H9 (cell line): ENCODE results near the gene C19orf47. TPM values are rescaled to one million over a fixed set of nuclear protein-coding genes. Genes with fewer than 3 reads are reported as not detected.

Source experiments
- DNase-seq: peaks from one replicate; pipeline ENCODE4 v3.0.0-alpha.2; 2017
- H2AFZ ChIP-seq: one replicate; pipeline ENCODE4 v1.6.1; 2013; ENCODE audit warnings: mild to moderate bottlenecking, low read length, control low read depth, moderate library complexity
- H2AK5ac ChIP-seq: 2 replicates; pipeline ENCODE4 v1.6.1; 2013; ENCODE audit warnings: low read length, control low read depth, mixed read lengths; ENCODE audit not compliant: insufficient read length
- H2BK120ac ChIP-seq: one replicate; pipeline ENCODE4 v1.6.1; 2013; ENCODE audit warnings: low read depth, mild to moderate bottlenecking, low read length, control low read depth, inconsistent platforms; ENCODE audit not compliant: poor library complexity, severe bottlenecking
- H2BK12ac ChIP-seq: 2 replicates; pipeline ENCODE4 v1.6.1; 2013; ENCODE audit warnings: low read length, control low read depth, mixed read lengths, low read depth; ENCODE audit not compliant: insufficient read length
- H2BK15ac ChIP-seq: 2 replicates; pipeline ENCODE4 v1.6.1; 2013; ENCODE audit warnings: low read depth, low read length, control low read depth
- H2BK20ac ChIP-seq: one replicate; pipeline ENCODE4 v1.6.1; 2013; ENCODE audit warnings: low read depth, mild to moderate bottlenecking, low read length, control low read depth, inconsistent platforms; ENCODE audit not compliant: poor library complexity, severe bottlenecking
- H2BK5ac ChIP-seq: 2 replicates; pipeline ENCODE4 v1.6.1; 2013; ENCODE audit warnings: low read length, control low read depth, mixed read lengths; ENCODE audit not compliant: insufficient read length
- H3K14ac ChIP-seq: 2 replicates; pipeline ENCODE4 v1.6.1; 2013; ENCODE audit warnings: low read length, control low read depth; ENCODE audit not compliant: insufficient read depth
- H3K18ac ChIP-seq: 2 replicates; pipeline ENCODE4 v1.6.1; 2013; ENCODE audit warnings: low read depth, mild to moderate bottlenecking, mixed read lengths, low read length, control low read depth; ENCODE audit not compliant: insufficient read length
- H3K23ac ChIP-seq: 2 replicates; pipeline ENCODE4 v1.6.1; 2013; ENCODE audit warnings: low read length, control low read depth, mixed read lengths, low read depth; ENCODE audit not compliant: insufficient read length
- H3K23me2 ChIP-seq: 2 replicates; pipeline ENCODE4 v1.6.1; 2013; ENCODE audit warnings: low read depth, mild to moderate bottlenecking, mixed read lengths, low read length, control low read depth; ENCODE audit not compliant: insufficient read length, poor library complexity, severe bottlenecking
- H3K27ac ChIP-seq: 2 replicates; pipeline ENCODE4 v1.5.1; 2013; ENCODE audit warnings: low read length, control low read depth, mixed read lengths, low read depth; ENCODE audit not compliant: insufficient read length
- H3K27me3 ChIP-seq: 2 replicates; pipeline ENCODE4 v1.6.1; 2013; ENCODE audit warnings: low read length, control low read depth, inconsistent platforms; ENCODE audit not compliant: insufficient read depth
- H3K4ac ChIP-seq: 2 replicates; pipeline ENCODE4 v1.6.1; 2013; ENCODE audit warnings: low read depth, mild to moderate bottlenecking, control low read depth, inconsistent platforms, low read length, moderate library complexity
- H3K4me1 ChIP-seq: 2 replicates; pipeline ENCODE4 v1.6.1; 2013; ENCODE audit warnings: low read length, control low read depth, inconsistent platforms; ENCODE audit not compliant: insufficient read depth
- H3K4me2 ChIP-seq: 2 replicates; pipeline ENCODE4 v1.6.1; 2013; ENCODE audit warnings: low read length, control low read depth, mixed read lengths; ENCODE audit not compliant: insufficient read length, insufficient read depth
- H3K56ac ChIP-seq: 2 replicates; pipeline ENCODE4 v1.6.1; 2013; ENCODE audit warnings: low read depth, mild to moderate bottlenecking, mixed read lengths, low read length, control low read depth; ENCODE audit not compliant: insufficient read length
- H3K79me1 ChIP-seq: 2 replicates; pipeline ENCODE4 v1.6.1; 2013; ENCODE audit warnings: low read depth, mild to moderate bottlenecking, moderate library complexity, low read length, control low read depth, inconsistent platforms; ENCODE audit not compliant: insufficient read depth, poor library complexity, severe bottlenecking
- H3K79me2 ChIP-seq: 2 replicates; pipeline ENCODE4 v1.6.1; 2013; ENCODE audit warnings: low read length, control low read depth, inconsistent platforms; ENCODE audit not compliant: insufficient read depth
- H3K9ac ChIP-seq: 2 replicates; pipeline ENCODE4 v1.6.1; 2013; ENCODE audit warnings: low read length, control low read depth, mixed read lengths; ENCODE audit not compliant: insufficient read length; ENCODE audit errors: extremely low read depth
- H3K9me3 ChIP-seq: one replicate; pipeline ENCODE4 v1.6.1; 2013; ENCODE audit warnings: low read depth, low read length, inconsistent platforms; ENCODE audit not compliant: control insufficient read depth
- H3T11ph ChIP-seq: one replicate; pipeline ENCODE4 v1.6.1; 2013; ENCODE audit warnings: mild to moderate bottlenecking, low read length, control low read depth, inconsistent platforms
- H4K20me1 ChIP-seq: one replicate; pipeline ENCODE4 v1.6.1; 2013; ENCODE audit not compliant: control insufficient read depth, insufficient read length, insufficient read depth
- H4K5ac ChIP-seq: 2 replicates; pipeline ENCODE4 v1.6.1; 2013; ENCODE audit warnings: low read depth, mild to moderate bottlenecking, mixed read lengths, low read length, control low read depth; ENCODE audit not compliant: insufficient read length
- H4K8ac ChIP-seq: replicated peaks from 2 replicates; pipeline ENCODE4 v1.6.1; 2013; ENCODE audit warnings: low read length, control low read depth, mixed read lengths, low read depth; ENCODE audit not compliant: insufficient read length
- H4K91ac ChIP-seq: 2 replicates; pipeline ENCODE4 v1.6.1; 2013; ENCODE audit warnings: low read depth, mild to moderate bottlenecking, moderate library complexity, mixed read lengths, low read length, control low read depth; ENCODE audit not compliant: insufficient read length
- H3K27ac Mint-ChIP-seq, 3 experiments: 2 replicates in 2 of 3; 3 replicates in 1 of 3; pipeline ENCODE4 v1.8.0; 2020 to 2021; ENCODE audit warnings: mixed read lengths in 3 of 3, mild to moderate bottlenecking in 1 of 3, moderate library complexity in 1 of 3
- H3K27me3 Mint-ChIP-seq: 2 replicates; pipeline ENCODE4 v1.8.0; 2021; ENCODE audit warnings: low read depth, mild to moderate bottlenecking, moderate library complexity, mixed read lengths
- H3K36me3 Mint-ChIP-seq, 3 experiments: 2 replicates in 2 of 3; 3 replicates in 1 of 3; pipeline ENCODE4 v1.8.0; 2020 to 2021; ENCODE audit warnings: low read depth in 3 of 3, mixed read lengths in 3 of 3; ENCODE audit not compliant: insufficient read depth in 1 of 3
- H3K4me1 Mint-ChIP-seq, 2 experiments: 2 replicates each; pipeline ENCODE4 v1.8.0; 2020; ENCODE audit warnings: mixed read lengths in 2 of 2
- H3K4me3 Mint-ChIP-seq, 2 experiments: 2 replicates in 1 of 2; 3 replicates in 1 of 2; pipeline ENCODE4 v1.8.0; 2020 to 2021; ENCODE audit warnings: mild to moderate bottlenecking in 2 of 2, mixed read lengths in 2 of 2, moderate library complexity in 1 of 2
- H3K9me3 Mint-ChIP-seq, 2 experiments: 2 replicates in 1 of 2; 3 replicates in 1 of 2; pipeline ENCODE4 v1.8.0; 2020; ENCODE audit warnings: mild to moderate bottlenecking in 2 of 2, mixed read lengths in 2 of 2, moderate library complexity in 1 of 2
- CTCF ChIP-seq: fragments of 200-600 bp; sonication (generic); conservative IDR thresholded peaks from 3 replicates; pipeline ENCODE4 v1.8.0; 2021; ENCODE audit warnings: antibody characterized with exemption, mild to moderate bottlenecking
- WGBS: extraction: QIAGEN DNeasy Blood & Tissue Kit; methylation state at CpG from one replicate; pipeline ENCODE4 v1.1.7; 2013; ENCODE audit warnings: missing lambda C conversion rate, low lambda C conversion rate, mixed read lengths; ENCODE audit not compliant: insufficient read length; ENCODE audit errors: extremely low coverage; 5-methylcytosine and 5-hydroxymethylcytosine counted together
- total RNA-seq: library from RNA; stranded (reverse); gene quantifications from 2 replicates; pipeline ENCODE4 v1.2.1, GENCODE V29; 2021

The C19orf47 gene
- total RNA-seq, 1 experiment from 2014 or later = 19.4 TPM

DNA sequence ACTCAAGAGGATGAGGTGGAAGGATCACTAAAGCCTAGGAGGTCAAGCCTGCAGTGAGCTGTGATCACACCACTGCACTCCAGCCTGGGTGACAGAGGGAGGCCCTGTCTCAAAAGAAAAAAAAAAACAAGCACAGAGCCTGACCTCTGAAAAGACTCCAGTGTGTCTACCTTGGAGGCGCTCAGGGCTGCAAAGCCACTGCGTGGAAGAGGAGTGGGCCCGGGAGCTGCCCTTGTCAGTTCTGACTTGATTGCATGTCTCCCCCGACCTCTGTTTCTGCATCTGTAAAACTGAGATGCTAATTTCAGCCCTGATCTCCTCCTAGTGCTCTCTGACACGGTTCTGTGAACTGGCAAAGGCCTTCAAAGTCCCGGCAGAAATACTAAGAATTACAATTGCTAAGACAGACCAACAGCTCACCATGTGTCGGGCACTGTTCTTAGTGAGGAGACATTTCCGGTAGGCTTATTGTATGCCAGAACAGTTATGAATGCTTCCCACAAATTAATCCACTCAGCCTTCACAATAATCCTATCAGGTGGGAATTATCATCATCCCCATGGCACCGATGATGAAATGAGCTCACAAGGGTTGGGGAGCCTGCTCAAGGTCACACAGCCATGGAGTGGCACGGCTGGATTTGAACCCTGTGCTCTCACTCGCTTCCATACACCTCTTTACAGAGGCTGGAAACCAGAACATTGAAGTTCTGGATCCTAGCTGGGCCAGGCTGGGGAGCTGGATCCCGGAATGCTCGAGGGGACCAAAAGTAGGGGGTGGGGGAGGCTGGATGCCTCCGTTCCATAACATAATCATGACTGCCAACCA lies 66.6 kb downstream of the C19orf47 start:
- Histone ChIP-seq H3K18ac (no peak overlapping the region), H4K5ac (no peak overlapping the region), H3K4me2 (no peak overlapping the region), H4K91ac (no peak overlapping the region), H3K9me3 (no peaks in the 10 kb centered on the region), H4K20me1 (no peaks in the 10 kb centered on the region), H3K9ac (no peak overlapping the region), H3K14ac (no peak overlapping the region), H2BK15ac (no peak overlapping the region), H2BK120ac (no peak overlapping the region), H3K27me3 (no peaks in the 10 kb centered on the region), H2BK20ac (no peak overlapping the region), H2BK12ac (no peak overlapping the region), H3K4me1 (no peaks in the 10 kb centered on the region; the same call in 1 of the 2 replicates), H2AK5ac (no peak overlapping the region), H2AFZ (no peak overlapping the region), H3K4ac (no peak overlapping the region), H3K79me2 (peaks cover 17% of the 10 kb centered on the region), H3K23me2 (peaks cover 9% of the 10 kb centered on the region), H3K56ac (no peak overlapping the region), H3T11ph (no peak overlapping the region), H4K8ac (no peak overlapping the region), H3K23ac (no peak overlapping the region), H2BK5ac (no peak overlapping the region), H3K27ac (no peak overlapping the region), H3K79me1 (peaks cover 5% of the 10 kb centered on the region)
- no CpG with 5 or more reads among the region's 14 CpGs for WGBS
- no peak for TF ChIP-seq CTCF
- DNase-seq = no peak
- peaks cover 32 to 43% of the 10 kb centered on the region in 2 experiments for H3K4me1 Mint-ChIP-seq
- H3K36me3 Mint-ChIP-seq = peaks cover 0 to 2% (median 0%) of the 10 kb centered on the region in 3 experiments; a peak in 1 of 7 replicates
- no peak overlapping the region for H3K4me3 Mint-ChIP-seq
- peak overlapping the region in 1 of 3 experiments; percentile 72; a peak in 2 of 7 replicates for H3K27ac Mint-ChIP-seq
- H3K27me3 Mint-ChIP-seq = no peaks in the 10 kb centered on the region
- no peaks in the 10 kb centered on the region; a peak in 1 of 5 replicates for H3K9me3 Mint-ChIP-seq
